NB4 (cell line): ENCODE measurements around the gene CIB1.
"Not testable (repeated sequence)": the region's sequence is repeated elsewhere in the genome, so short reads cannot be mapped to it uniquely, and the experiment has no call there.

Experiments used
- CTCF ChIP-seq: IDR thresholded peaks from one replicate; pipeline ENCODE4 v1.5.1; 2012; ENCODE audit warnings: low read depth, low read length
- POLR2A ChIP-seq: IDR thresholded peaks from 2 replicates; pipeline ENCODE4 v1.6.1; 2011; ENCODE audit warnings: mild to moderate bottlenecking; ENCODE audit not compliant: insufficient read length; ENCODE audit errors: extremely low read depth

GRCh38 chr15:90278467-90278866 lies 44.7 kb upstream of the CIB1 start:
- TF ChIP-seq CTCF, POLR2A: not testable (repeated sequence)
